IMR-90 (cell line): Measurements from ENCODE around the gene CHST10. TPM values are rescaled to one million over a fixed set of nuclear protein-coding genes. Genes with fewer than 3 reads are reported as not detected.

ENCODE experiments used
- ATAC-seq: fragments of 200-7000 bp; cut with Tn5 transposase; 2 replicates; pipeline ENCODE4 v1.9.1; 2020; ENCODE audit warnings: low read depth, mild to moderate bottlenecking, moderate library complexity
- BruUV-seq: library from RNA; stranded (reverse); fragments of 400-500 nt; replicated peaks from 2 replicates; lab custom pipeline; 2021; lab: Mats Ljungman, UMichigan
- CTCF ChIA-PET: fragments of 300-600 bp; formaldehyde crosslinking; extraction: SDS; loops from one replicate; lab custom pipeline; 2021; ENCODE audit warnings: antibody characterized with exemption; lab: Yijun Ruan, JAX
- POLR2A ChIA-PET: fragments of 300-600 bp; sonication (Branson Sonifier 250); formaldehyde crosslinking; loops from one replicate; lab custom pipeline; 2022; ENCODE audit warnings: antibody characterized with exemption; ENCODE audit not compliant: unreplicated experiment; lab: Charles Lee
- DNase-seq: peaks from one replicate; pipeline ENCODE4 v3.0.0; 2013
- H2AFZ ChIP-seq: replicated peaks from 2 replicates; pipeline ENCODE3; 2013; ENCODE audit warnings: low read length, mild to moderate bottlenecking; ENCODE audit not compliant: poor library complexity
- H2AK5ac ChIP-seq: 2 replicates; pipeline ENCODE4 v1.6.1; 2013; ENCODE audit warnings: low read depth, low read length, inconsistent platforms
- H2AK9ac ChIP-seq: replicated peaks from 2 replicates; pipeline ENCODE3; 2013; ENCODE audit warnings: mild to moderate bottlenecking, low read depth, low read length, moderate library complexity; ENCODE audit not compliant: poor library complexity
- H2BK120ac ChIP-seq: 2 replicates; pipeline ENCODE4 v1.6.1; 2013; ENCODE audit warnings: low read depth, low read length, inconsistent platforms
- H2BK15ac ChIP-seq: 3 replicates; pipeline ENCODE4 v1.6.1; 2013; ENCODE audit warnings: low read depth, low read length, inconsistent platforms
- H2BK20ac ChIP-seq: 2 replicates; pipeline ENCODE4 v1.6.1; 2013; ENCODE audit warnings: low read depth, mild to moderate bottlenecking, inconsistent platforms, low read length, moderate library complexity
- H2BK5ac ChIP-seq: 2 replicates; pipeline ENCODE4 v1.6.1; 2013; ENCODE audit warnings: mild to moderate bottlenecking, low read depth, low read length, inconsistent platforms; ENCODE audit not compliant: poor library complexity, severe bottlenecking
- H3K14ac ChIP-seq: replicated peaks from 2 replicates; pipeline ENCODE4 v1.6.1; 2013; ENCODE audit warnings: low read depth, low read length, inconsistent platforms
- H3K18ac ChIP-seq: 2 replicates; pipeline ENCODE4 v1.6.1; 2013; ENCODE audit warnings: low read depth, low read length, control low read depth
- H3K23ac ChIP-seq: 2 replicates; pipeline ENCODE4 v1.6.1; 2013; ENCODE audit warnings: low read depth, low read length, inconsistent platforms
- H3K27ac ChIP-seq: 2 replicates; pipeline ENCODE4 v1.5.1; 2013; ENCODE audit warnings: mild to moderate bottlenecking, control low read depth, low read length; ENCODE audit not compliant: insufficient read depth
- H3K27me3 ChIP-seq: 2 replicates; pipeline ENCODE4 v1.6.1; 2013; ENCODE audit warnings: low read length; ENCODE audit not compliant: control insufficient read depth, insufficient read depth
- H3K36me3 ChIP-seq: 2 replicates; pipeline ENCODE4 v1.6.1; 2013; ENCODE audit warnings: low read length, mixed read lengths; ENCODE audit not compliant: control insufficient read depth, insufficient read depth
- H3K4ac ChIP-seq: 2 replicates; pipeline ENCODE4 v1.6.1; 2013; ENCODE audit warnings: low read depth, low read length, inconsistent platforms
- H3K4me1 ChIP-seq: 2 replicates; pipeline ENCODE4 v1.6.1; 2013; ENCODE audit warnings: low read length, mixed read lengths; ENCODE audit not compliant: control insufficient read depth, insufficient read depth
- H3K4me2 ChIP-seq: 2 replicates; pipeline ENCODE4 v1.6.1; 2013; ENCODE audit warnings: low read depth, mild to moderate bottlenecking, control low read depth, low read length, moderate library complexity
- H3K4me3 ChIP-seq: 2 replicates; pipeline ENCODE4 v1.5.1; 2013; ENCODE audit warnings: low read depth, mild to moderate bottlenecking, control low read depth, low read length, moderate library complexity; ENCODE audit not compliant: insufficient read depth
- H3K56ac ChIP-seq: 2 replicates; pipeline ENCODE4 v1.6.1; 2013; ENCODE audit warnings: low read length, inconsistent platforms; ENCODE audit not compliant: insufficient read depth; ENCODE audit errors: extremely low read depth
- H3K79me1 ChIP-seq, 2 experiments: 2 replicates each; pipeline ENCODE4 v1.6.1; 2013; ENCODE audit warnings: low read length in 2 of 2, inconsistent platforms in 1 of 2, low read depth in 1 of 2
- H3K9ac ChIP-seq: 2 replicates; pipeline ENCODE4 v1.6.1; 2013; ENCODE audit warnings: low read depth, low read length, control low read depth
- H3K9me1 ChIP-seq: 2 replicates; pipeline ENCODE4 v1.6.1; 2013; ENCODE audit warnings: low read length, inconsistent platforms; ENCODE audit not compliant: insufficient read depth
- H3K9me3 ChIP-seq: 2 replicates; pipeline ENCODE4 v1.6.1; 2013; ENCODE audit warnings: low read length; ENCODE audit not compliant: control insufficient read depth, insufficient read depth
- H4K20me1 ChIP-seq: 2 replicates; pipeline ENCODE4 v1.6.1; 2013; ENCODE audit warnings: low read length, inconsistent platforms; ENCODE audit not compliant: insufficient read depth
- H4K5ac ChIP-seq: 2 replicates; pipeline ENCODE4 v1.6.1; 2013; ENCODE audit warnings: mild to moderate bottlenecking, low read depth, low read length, control low read depth
- H4K8ac ChIP-seq, 2 experiments: 2 replicates each; pipeline ENCODE4 v1.6.1; 2013; ENCODE audit warnings: low read depth in 2 of 2, low read length in 2 of 2, control low read depth in 1 of 2, inconsistent platforms in 1 of 2
- H4K91ac ChIP-seq: 2 replicates; pipeline ENCODE4 v1.6.1; 2013; ENCODE audit warnings: low read depth, low read length, inconsistent platforms; ENCODE audit not compliant: insufficient read depth
- BHLHE40 ChIP-seq: fragments of 150-350 bp; IDR thresholded peaks from 2 replicates; pipeline ENCODE4 v1.6.1; 2016; ENCODE audit warnings: mild to moderate bottlenecking, low read depth, low read length
- CEBPB ChIP-seq: IDR thresholded peaks from 2 replicates; pipeline ENCODE4 v1.6.1; 2012; ENCODE audit warnings: low read depth, low read length, improper control_type of control experiment
- CHD1 ChIP-seq: IDR thresholded peaks from 2 replicates; pipeline ENCODE4 v1.6.1; 2012; ENCODE audit warnings: low read depth, low read length, improper control_type of control experiment
- FOS ChIP-seq: fragments of 150-350 bp; IDR thresholded peaks from 2 replicates; pipeline ENCODE4 v1.6.1; 2016; ENCODE audit warnings: low read depth, low read length
- MAFK ChIP-seq: IDR thresholded peaks from 2 replicates; pipeline ENCODE4 v1.6.1; 2012; ENCODE audit warnings: low read depth, low read length, improper control_type of control experiment
- MAZ ChIP-seq: IDR thresholded peaks from 2 replicates; pipeline ENCODE4 v1.6.1; 2012; ENCODE audit warnings: low read depth, mild to moderate bottlenecking, low read length, improper control_type of control experiment, moderate library complexity, borderline replicate concordance
- MXI1 ChIP-seq: IDR thresholded peaks from 2 replicates; pipeline ENCODE4 v1.6.1; 2012; ENCODE audit warnings: low read depth, mild to moderate bottlenecking, low read length, moderate library complexity, borderline replicate concordance
- NFE2L2 ChIP-seq: fragments of 150-350 bp; IDR thresholded peaks from 2 replicates; pipeline ENCODE4 v1.6.1; 2016; ENCODE audit warnings: low read depth, mild to moderate bottlenecking, low read length
- POLR2A ChIP-seq: IDR thresholded peaks from 2 replicates; pipeline ENCODE4 v1.6.1; 2012; ENCODE audit warnings: mild to moderate bottlenecking, low read depth, low read length
- RAD21 ChIP-seq: IDR thresholded peaks from 2 replicates; pipeline ENCODE4 v1.6.1; 2012; ENCODE audit warnings: low read length, improper control_type of control experiment
- RCOR1 ChIP-seq: IDR thresholded peaks from 2 replicates; pipeline ENCODE4 v1.6.1; 2012; ENCODE audit warnings: mild to moderate bottlenecking, low read length, improper control_type of control experiment; ENCODE audit not compliant: insufficient replicate concordance
- RFX5 ChIP-seq: IDR thresholded peaks from 2 replicates; pipeline ENCODE4 v1.8.0; 2012; ENCODE audit warnings: low read depth, mild to moderate bottlenecking, low read length, moderate library complexity
- SMC3 ChIP-seq: fragments of 150-350 bp; IDR thresholded peaks from 2 replicates; pipeline ENCODE4 v1.6.1; 2016; ENCODE audit warnings: low read depth, mild to moderate bottlenecking, antibody characterized with exemption, low read length, moderate library complexity
- WGBS, 2 experiments: methylation state at CpG; one replicate each; pipeline versions ENCODE4 v1.1.5 to v1.1.7; 2013; ENCODE audit warnings: missing lambda C conversion rate in 2 of 2; ENCODE audit not compliant: insufficient read length in 1 of 2; ENCODE audit errors: extremely low coverage in 2 of 2; 5-methylcytosine and 5-hydroxymethylcytosine counted together
- dilution Hi-C: fragments of 300-500 bp; cut with HindIII; formaldehyde crosslinking; loops from one replicate; pipeline ENCODE4 v1.14.3; 2018; ENCODE audit warnings: low sequenced_read_pairs; ENCODE audit not compliant: unreplicated experiment
- in situ Hi-C: fragments of 300-500 bp; cut with MboI; formaldehyde crosslinking; loops from 3 replicates; pipeline ENCODE4 v1.14.3; 2019; ENCODE audit warnings: low sequenced_read_pairs, inconsistent platforms, mixed read lengths
- intact Hi-C: fragments of 100-400 bp; cut with micrococcal nuclease; formaldehyde crosslinking; loops from 2 replicates; pipeline ENCODE4 v1.10.0; 2022
- polyA plus RNA-seq, 3 experiments: library from polyadenylated mRNA; depleted of rRNA; stranded (reverse); fragments of >200 nt; gene quantifications; 2 replicates each; pipeline ENCODE4 v1.2.3, GENCODE V29; 2012; ENCODE audit warnings: low replicate concordance in 1 of 3
- total RNA-seq: library from RNA; depleted of rRNA; stranded (reverse); fragments of >200 nt; gene quantifications from 2 replicates; pipeline ENCODE4 v1.2.3, GENCODE V29; 2012
- TF ChIP-seq, protein P1 (sequence below): fragments of 150-350 bp; IDR thresholded peaks from 2 replicates; pipeline ENCODE4 v1.6.1; 2017; ENCODE audit warnings: mild to moderate bottlenecking, antibody characterized with exemption, low read length, low read depth
- TF ChIP-seq, protein P2 (sequence below): fragments of 150-350 bp; IDR thresholded peaks from 2 replicates; pipeline ENCODE4 v1.6.1; 2016; ENCODE audit warnings: low read depth, mild to moderate bottlenecking, low read length, moderate library complexity, borderline replicate concordance
- TF ChIP-seq, protein P3 (sequence below): conservative IDR thresholded peaks from 2 replicates; pipeline ENCODE4 v1.5.1; 2012; ENCODE audit warnings: mild to moderate bottlenecking, low read depth, low read length, improper control_type of control experiment

The CHST10 gene
- total and polyA plus RNA-seq, 2 of the 4 experiments (the other 2 are of a cell fraction), result 6.9 to 8.6 TPM

DNA sequence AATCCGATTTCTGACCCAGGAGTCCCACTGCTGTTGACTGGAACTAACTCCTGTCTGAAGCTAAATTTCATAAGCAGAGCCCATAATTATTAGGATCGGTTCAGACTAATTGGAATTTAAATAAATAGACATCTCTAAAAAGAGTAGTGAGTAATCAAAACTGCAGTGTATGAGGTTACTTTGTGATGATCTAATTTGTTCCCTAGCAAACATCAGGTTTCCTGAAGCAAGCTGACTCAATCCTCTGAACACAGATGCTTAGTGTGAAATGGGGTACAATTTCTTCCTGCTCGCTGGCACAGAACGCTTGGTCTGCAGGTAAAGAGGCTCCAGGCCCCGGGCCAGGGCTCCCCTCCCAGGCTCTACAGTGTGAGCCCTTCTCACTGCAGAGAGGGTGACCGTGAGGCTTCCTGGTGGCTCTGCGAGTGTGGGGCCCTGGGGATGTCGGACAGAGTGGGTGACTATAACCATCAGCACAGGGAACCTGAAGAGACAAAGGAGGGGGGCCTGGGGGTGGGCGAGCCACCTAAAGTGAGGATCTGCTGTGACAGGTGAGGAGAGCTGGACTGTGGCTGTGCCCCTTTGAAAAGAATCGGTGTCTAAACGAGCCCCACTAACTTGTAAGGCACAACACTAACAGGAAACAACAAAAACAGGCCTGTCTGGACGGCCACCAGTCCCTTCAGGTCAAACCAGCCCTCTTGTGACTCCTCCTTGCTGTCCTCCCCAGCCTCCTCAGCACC, 20.2 kb downstream of the CHST10 start:
- H3K36me3 ChIP-seq, result peaks cover 12% of the 10 kb centered on the region
- TF ChIP-seq RCOR1 (no peak), NFE2L2 (no peak), MAZ (no peak), SMC3 (no peak), CEBPB (no peak), POLR2A (no peak), RFX5 (no peak), CHD1 (no peak), MXI1 (no peak), RAD21 (no peak), FOS (no peak), MAFK (no peak), BHLHE40 (no peak)
- TF ChIP-seq, protein P1, sequence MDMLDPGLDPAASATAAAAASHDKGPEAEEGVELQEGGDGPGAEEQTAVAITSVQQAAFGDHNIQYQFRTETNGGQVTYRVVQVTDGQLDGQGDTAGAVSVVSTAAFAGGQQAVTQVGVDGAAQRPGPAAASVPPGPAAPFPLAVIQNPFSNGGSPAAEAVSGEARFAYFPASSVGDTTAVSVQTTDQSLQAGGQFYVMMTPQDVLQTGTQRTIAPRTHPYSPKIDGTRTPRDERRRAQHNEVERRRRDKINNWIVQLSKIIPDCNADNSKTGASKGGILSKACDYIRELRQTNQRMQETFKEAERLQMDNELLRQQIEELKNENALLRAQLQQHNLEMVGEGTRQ, result no peak
- TF ChIP-seq, protein P2, sequence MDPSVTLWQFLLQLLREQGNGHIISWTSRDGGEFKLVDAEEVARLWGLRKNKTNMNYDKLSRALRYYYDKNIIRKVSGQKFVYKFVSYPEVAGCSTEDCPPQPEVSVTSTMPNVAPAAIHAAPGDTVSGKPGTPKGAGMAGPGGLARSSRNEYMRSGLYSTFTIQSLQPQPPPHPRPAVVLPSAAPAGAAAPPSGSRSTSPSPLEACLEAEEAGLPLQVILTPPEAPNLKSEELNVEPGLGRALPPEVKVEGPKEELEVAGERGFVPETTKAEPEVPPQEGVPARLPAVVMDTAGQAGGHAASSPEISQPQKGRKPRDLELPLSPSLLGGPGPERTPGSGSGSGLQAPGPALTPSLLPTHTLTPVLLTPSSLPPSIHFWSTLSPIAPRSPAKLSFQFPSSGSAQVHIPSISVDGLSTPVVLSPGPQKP, result no peak
- TF ChIP-seq, protein P3, sequence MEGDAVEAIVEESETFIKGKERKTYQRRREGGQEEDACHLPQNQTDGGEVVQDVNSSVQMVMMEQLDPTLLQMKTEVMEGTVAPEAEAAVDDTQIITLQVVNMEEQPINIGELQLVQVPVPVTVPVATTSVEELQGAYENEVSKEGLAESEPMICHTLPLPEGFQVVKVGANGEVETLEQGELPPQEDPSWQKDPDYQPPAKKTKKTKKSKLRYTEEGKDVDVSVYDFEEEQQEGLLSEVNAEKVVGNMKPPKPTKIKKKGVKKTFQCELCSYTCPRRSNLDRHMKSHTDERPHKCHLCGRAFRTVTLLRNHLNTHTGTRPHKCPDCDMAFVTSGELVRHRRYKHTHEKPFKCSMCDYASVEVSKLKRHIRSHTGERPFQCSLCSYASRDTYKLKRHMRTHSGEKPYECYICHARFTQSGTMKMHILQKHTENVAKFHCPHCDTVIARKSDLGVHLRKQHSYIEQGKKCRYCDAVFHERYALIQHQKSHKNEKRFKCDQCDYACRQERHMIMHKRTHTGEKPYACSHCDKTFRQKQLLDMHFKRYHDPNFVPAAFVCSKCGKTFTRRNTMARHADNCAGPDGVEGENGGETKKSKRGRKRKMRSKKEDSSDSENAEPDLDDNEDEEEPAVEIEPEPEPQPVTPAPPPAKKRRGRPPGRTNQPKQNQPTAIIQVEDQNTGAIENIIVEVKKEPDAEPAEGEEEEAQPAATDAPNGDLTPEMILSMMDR, result no peak
- no peak overlapping the region for H2AK9ac ChIP-seq
- DNase-seq, result peak; percentile 65
- H4K20me1 ChIP-seq, result no peaks in the 10 kb centered on the region
- H4K5ac ChIP-seq, result no peak overlapping the region
- H2AK5ac ChIP-seq, result no peak overlapping the region
- no peak overlapping the region for H3K27ac ChIP-seq
- no peak overlapping the region for H3K14ac ChIP-seq
- no peak overlapping the region for H2AFZ ChIP-seq
- H2BK15ac ChIP-seq, result no peak overlapping the region
- ChIA-PET POLR2A (no interaction called here), CTCF (no interaction called here)
- peaks cover 2% of the 10 kb centered on the region; the same call in 1 of the 2 replicates for H3K4me1 ChIP-seq
- no peaks in the 10 kb centered on the region for H3K79me1 ChIP-seq
- no peaks in the 10 kb centered on the region for H3K9me3 ChIP-seq
- in situ Hi-C loops (loop anchor here (25.0 kb wide), 2 partner anchors 685 to 860 kb away; no protein-coding TSS in a partner anchor), dilution Hi-C loops (no loop called here), intact Hi-C loops (no loop called here)
- no peak overlapping the region for H3K56ac ChIP-seq
- H3K4me2 ChIP-seq, result no peak overlapping the region
- H2BK5ac ChIP-seq, result no peak overlapping the region
- no peak overlapping the region for H2BK120ac ChIP-seq
- no peak overlapping the region for H3K4ac ChIP-seq
- H3K9me1 ChIP-seq, result no peaks in the 10 kb centered on the region
- no TSS peak for BruUV-seq
- no peak overlapping the region for H4K8ac ChIP-seq
- H3K18ac ChIP-seq, result no peak overlapping the region
- no peak overlapping the region for H4K91ac ChIP-seq
- H2BK20ac ChIP-seq, result no peak overlapping the region
- H3K4me3 ChIP-seq, result no peak overlapping the region
- no peaks in the 10 kb centered on the region for H3K27me3 ChIP-seq
- WGBS, 2 experiments, result no CpG with 5 or more reads among the region's 12 CpGs
- ATAC-seq, result peak; percentile 86
- no peak overlapping the region for H3K23ac ChIP-seq
- H3K9ac ChIP-seq, result no peak overlapping the region
